GM18511 (cell line): ENCODE measurements around the gene CCT5.

Source experiments
- ATAC-seq: cut with Tn5 transposase; IDR thresholded peaks from one replicate; pipeline ENCODE4 v1.9.1; 2021; ENCODE audit warnings: mild to moderate bottlenecking, moderate library complexity; ENCODE audit not compliant: unreplicated experiment

CCT5 gene

DNA sequence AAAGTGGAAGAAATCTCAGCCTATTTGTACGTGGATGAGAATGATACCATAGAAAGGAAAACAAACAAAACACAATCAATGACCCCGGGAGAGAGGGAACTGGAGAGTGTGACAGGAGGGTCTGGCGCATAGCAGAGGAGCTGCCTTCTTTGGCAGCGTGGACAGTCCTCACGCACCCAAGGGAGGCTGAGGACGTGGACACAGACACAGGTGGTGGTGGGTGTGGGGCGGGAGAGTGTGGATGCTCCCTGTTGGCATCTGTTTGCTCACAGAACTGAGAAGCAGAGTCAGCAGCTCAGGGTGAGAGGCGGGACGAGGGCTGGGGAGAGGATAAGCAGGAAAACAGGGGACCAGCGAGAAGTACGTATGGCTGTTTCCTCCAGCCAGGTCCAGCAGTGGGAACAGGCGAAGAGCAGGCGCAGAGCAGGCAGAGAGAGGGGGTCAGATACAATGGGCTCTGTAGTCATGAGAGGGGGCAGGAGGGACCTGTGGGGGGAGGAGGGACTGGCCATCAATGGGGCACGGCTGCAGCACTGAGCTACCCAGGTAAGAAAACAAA lies 47.6 kb downstream of the CCT5 start:
- no peak for ATAC-seq

DNA sequence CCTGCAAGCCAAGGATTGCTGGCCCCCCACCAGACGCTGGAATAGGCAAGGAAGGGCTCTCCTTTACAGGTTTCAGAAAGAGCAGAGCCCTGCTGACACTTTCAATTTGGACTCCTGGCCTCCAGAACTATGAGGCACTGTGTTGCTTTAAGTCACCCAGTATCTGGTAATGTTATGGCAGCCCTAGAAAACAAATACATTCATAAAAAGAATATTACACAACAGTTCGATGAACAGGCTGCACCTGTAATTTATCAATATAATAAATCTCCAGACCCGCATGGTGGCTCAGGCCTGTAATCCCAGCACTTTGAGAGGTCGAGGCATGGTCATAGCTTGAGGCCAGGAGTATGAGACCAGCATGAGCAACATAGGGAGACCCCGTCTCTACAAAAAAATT lies 50.2 kb downstream of the CCT5 start:
- ATAC-seq = no peak

GRCh38 chr5:10301266-10301665 lies 51.2 kb downstream of the CCT5 start:
- ATAC-seq = no peak

DNA sequence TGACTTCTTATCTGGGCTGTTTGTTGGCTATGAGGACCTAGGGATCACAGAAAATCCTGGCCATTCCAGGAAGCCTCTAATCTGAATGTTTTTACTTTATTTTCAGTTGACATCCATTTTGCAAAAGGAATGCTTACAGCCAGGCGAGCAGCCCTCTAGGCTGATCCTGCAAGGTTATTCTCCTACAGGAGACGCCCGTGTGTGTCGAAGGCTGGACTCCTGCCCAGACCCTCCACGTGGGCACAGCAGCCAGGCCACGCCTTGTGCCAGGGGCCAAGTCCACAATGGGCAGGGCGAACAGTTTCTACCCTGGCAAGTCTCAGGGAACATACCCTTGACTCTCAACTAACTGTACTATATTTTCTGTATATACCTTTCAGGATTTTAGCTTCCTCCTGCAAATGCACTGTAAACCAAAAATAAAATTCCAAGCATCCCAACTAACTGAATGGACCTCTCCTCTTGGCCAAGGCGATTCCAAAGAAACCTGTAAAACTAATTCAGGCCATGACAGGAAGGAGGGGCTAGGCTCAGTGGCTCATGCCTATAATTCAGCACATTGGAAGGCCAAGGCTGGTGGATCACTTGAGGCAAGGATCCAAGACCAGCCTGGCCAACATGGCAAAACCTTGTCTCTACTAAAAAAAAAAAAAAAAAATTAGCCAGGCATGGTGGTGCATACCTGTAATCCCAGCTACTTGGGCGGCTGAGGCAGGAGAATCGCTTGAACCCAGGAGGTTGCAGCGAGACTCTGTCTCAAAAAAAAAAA lies 51.9 kb downstream of the CCT5 start:
- no peak for ATAC-seq

DNA sequence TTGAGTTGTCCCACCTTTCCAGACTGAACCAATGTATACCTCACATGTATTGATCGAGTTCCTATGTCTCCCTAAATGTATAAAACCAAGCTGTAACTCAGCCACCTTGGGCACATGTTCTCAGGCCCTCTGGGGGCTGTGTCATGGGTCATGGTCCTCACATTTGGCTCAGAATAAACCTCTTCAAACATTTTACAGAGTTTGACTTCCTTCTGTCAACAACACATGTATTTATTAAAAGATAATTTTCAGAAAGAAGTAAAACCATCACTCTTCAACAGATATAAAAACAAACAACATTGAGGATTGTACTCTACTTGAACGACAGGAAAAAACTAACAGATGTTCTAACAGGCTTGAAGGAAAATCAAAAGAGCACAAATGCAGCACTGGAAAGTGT lies 53.1 kb downstream of the CCT5 start:
- no peak for ATAC-seq

GRCh38 chr5:10303699-10304170 lies 53.7 kb downstream of the CCT5 start:
- ATAC-seq = no peak

DNA sequence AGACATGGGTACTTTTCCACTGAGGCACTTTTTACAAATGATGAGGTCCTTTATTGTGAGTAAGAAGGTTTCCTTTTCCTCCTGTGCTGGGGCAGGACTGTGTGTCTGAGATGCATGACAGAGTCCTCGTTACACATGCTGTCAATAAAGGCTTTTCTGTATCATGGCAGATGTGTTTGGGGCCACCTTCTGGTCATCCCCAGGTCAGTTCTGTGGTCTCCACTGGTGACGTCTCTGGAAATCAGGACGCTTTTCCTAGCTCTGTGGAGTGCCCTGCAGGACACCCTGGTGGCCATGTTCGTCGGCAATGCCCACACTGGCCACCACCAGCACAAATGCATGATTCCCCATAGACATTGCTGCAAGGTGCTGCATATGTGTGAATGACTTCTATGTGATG lies 54.9 kb downstream of the CCT5 start:
- ATAC-seq = no peak

GRCh38 chr5:10306114-10306513 lies 56.0 kb downstream of the CCT5 start:
- no peak for ATAC-seq

GRCh38 chr5:10306806-10307205 lies 56.7 kb downstream of the CCT5 start:
- ATAC-seq = no peak

DNA sequence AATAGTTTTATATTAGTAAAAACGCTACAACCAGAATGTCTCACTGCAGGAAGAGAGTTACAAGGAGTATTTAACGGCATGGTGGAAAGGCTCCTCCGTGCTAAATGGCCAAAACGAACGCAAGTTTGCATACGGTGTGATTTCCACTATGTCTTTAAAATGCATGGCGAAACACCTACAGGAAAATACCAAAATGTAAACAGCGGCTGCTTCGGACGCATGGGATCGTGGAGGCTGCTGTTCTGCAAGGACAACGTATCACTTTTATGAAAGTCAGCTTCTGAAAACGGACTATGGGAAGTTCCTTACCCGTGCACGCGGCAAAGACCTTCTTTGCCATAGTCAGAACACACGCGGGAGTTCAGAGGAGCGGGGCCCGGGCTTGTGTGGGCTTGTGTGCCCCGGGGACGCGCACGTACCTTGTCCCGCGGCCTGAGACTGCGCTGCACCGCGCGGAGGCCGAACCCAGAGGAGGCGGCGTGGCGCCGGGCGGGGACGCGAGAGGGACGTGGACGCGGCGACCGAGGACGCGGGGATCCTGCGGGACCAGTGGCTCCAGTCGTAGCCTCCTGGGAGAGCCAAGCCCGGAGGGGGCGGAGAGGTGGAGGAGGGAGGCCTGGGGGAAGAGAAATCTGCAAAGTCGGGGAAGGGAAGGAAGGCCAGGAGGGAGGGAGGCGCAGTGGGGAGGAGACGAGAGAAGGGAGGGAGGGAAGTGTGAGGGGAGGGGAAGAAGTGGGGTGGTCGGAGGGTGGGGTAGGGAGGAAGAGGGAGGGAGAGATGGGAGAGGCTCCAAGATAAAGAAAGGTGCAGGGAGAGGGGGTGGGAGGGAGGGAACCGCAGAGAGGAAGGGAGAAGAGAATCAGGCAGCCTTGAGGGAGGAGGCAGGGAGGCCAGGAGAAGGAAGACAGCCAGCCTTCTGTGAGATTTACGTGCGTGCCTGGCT lies 57.4 kb downstream of the CCT5 start, which contains the start of gene CMBL:
CMBL (minus strand) TSS at position 697 of the 943 bp plus-strand sequence. CDS start 17,140 bp downstream, outside the sequence.
- peak; percentile 83 for ATAC-seq

GRCh38 chr5:10308844-10309243 lies 58.8 kb downstream of the CCT5 start:
- no peak for ATAC-seq

DNA sequence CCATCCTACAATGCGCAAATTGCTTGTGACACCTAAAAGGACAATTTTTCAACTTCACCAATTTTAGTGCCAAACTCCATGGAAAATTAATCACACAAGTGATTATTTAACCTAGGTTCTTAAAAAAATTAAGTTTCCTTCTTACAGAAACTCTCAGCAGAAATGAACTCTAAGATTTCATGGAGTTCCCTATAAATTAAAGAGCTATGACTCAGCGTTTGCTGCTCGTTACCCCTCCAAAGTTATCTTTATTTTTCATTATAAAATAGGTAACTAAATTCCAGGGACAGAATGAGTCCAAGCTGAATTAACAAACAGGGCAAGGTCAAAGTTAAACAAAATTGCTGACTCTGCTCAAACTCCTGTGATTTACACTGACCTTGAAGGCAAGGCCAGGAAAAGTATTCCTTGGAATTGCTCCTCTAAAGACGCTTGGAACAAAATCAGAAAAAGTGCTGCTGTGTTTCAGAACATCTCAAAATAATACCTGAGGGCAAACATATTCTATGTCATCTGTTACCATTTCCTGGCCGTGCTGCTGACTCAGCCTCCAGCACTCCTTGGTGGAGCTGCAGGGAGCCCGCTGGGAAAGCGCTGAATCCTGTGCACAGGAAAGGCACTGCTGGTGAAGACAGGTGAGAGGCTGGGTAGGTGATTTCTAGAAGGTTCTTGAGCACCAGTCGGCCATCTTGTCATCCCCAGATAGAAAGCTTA lies 60.1 kb downstream of the CCT5 start:
- ATAC-seq = no peak

DNA sequence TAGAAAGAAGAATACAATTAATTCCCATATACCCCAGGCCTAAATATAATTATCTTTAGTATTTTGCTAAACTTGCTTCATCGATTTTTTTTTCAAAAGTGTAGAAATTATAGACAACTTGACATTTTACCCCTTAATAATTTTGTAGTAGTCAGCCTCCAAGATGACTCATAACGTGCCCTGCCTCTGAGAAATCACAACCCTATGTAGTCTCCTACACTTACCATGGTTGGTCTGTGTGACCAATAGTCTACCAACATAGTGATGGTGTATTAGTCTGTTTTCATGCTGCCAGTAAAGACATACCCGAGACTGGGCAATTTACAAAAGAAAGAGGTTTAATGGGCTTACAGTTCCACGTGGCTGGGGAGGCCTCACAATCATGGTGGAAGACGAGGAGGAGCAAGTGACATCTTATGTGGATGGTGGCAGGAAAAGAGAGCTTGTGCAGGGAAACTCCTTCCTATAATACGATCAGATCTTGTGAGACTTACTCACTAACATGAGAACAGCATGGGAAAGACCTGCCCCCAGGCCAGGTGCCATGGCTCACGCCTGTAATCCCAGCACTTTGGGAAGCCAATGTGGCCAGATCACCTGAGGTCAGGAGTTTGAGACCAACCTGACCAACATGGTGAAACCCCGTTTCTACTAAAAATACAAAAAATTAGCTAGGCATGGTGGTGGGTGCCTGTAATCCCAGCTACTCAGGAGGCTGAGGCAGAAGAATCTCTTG lies 60.9 kb downstream of the CCT5 start:
- peak; percentile 53 for ATAC-seq

DNA sequence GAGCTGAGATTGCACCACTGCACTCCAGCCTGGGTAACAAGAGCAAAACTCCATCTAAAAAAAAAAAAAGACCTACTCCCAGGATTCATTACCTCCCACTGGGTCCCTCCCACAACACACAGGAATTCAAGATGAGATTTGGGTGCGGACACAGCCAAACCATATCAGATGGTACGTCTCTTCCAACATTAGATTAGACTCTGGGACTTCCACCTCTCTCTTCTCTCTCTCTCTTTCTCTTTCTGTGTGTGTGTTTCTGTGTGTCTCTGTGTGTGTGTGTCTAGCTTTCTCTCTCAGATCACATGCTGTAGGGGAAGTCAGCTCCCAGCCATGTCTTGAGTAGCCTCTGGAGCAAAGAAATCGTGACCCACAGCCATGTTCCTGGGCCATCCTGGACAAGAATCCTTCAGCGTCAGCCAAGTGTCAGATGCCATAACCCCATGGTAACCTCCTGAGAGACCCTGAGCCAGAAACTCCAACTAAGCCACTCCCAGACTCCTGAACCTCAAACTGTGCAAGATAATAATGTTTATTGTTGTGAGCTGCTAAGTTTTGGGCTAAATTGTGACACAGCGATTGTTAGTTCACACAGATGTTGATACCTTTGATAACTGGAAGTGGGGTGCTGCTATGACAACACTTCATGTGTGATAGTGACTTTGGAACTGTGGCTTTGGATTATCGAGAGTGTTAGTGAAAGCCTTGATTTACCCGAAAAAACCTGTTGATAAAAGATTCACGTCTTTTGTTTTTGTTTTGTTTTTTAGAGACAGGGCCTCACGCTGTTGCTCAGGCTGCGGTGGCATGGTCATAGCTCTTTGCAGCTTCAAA lies 61.7 kb downstream of the CCT5 start:
- ATAC-seq = no peak

DNA sequence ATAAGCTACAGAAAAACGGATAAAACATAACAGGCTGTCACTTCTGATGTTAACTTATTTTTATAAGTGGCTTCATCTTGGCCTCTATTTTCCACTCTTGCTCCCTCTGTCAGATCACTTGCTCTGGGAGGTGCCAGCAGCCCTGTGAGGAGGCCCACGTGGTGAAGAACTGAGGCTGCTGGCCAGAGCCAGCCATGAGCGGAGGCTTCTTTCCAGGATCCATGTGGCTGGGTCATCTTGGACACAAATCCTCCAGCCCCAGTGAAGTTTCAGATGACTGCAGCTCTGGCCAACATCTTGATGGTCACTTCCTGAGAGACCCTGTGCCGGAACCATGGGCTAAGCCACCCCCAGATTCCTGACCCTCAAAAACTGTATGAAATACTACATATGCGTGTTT lies 65.1 kb downstream of the CCT5 start:
- no peak for ATAC-seq
